Ramos (cell line): ENCODE results near the gene NFYB.
"Not testable (repeated sequence)": the region's sequence is repeated elsewhere in the genome, so short reads cannot be mapped to it uniquely, and the experiment has no call there.

Experiments used
- in situ Hi-C: fragments of 300-500 bp; cut with MboI; formaldehyde crosslinking; loops from one replicate; pipeline ENCODE4 v1.14.3; 2022; ENCODE audit warnings: low sequenced_read_pairs; ENCODE audit not compliant: unreplicated experiment

The NFYB gene

DNA sequence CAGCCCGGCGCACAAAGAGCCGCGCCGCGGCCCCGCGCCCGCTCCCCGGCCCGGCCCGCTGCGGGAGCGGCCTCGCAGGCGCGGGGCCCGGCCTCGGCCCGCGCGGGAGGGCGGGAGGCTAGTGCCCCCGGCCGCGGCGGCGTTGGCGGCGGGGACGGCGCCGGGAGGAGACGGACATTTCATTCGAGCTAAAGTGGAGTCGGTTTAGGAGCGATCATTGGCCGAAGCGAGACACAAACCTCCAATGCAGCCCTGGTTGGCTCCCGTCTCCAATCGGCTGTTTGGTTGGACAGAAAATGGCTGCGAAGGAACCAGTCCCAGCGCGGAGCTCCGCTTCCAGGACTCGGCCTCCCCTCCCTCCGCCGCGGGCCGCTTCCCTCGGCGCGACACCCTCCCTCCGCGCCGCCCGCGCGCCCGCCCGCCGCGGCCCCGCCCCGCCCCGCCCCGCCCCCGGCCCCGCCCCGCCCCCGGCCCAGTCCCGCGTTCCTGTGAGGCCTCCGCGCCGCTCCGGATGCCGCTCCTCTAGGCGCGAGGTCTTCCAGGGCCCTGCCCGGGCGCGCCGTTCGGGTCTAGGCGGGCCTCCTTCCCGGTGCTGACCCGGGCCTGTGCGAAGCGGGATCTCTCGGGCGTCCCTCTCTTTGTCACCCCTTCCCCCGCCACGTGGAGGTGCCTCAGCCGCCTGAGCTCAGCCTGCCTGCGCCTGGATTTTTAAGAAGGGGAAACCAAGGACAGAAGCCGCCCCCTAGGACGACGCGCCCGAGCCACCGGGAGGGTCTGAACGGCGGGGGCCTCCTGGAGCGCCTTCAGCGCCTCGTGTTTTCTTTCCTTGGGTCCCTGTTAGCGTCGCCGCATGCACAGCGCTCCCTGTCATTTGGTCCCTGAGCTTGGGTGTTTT lies at the start of gene NFYB:
TSS of gene NFYB (minus strand) at position 309 of the 895 bp plus-strand sequence. CDS start 2,757 bp downstream, outside the sequence.
- in situ Hi-C loops, result no loop called here

DNA sequence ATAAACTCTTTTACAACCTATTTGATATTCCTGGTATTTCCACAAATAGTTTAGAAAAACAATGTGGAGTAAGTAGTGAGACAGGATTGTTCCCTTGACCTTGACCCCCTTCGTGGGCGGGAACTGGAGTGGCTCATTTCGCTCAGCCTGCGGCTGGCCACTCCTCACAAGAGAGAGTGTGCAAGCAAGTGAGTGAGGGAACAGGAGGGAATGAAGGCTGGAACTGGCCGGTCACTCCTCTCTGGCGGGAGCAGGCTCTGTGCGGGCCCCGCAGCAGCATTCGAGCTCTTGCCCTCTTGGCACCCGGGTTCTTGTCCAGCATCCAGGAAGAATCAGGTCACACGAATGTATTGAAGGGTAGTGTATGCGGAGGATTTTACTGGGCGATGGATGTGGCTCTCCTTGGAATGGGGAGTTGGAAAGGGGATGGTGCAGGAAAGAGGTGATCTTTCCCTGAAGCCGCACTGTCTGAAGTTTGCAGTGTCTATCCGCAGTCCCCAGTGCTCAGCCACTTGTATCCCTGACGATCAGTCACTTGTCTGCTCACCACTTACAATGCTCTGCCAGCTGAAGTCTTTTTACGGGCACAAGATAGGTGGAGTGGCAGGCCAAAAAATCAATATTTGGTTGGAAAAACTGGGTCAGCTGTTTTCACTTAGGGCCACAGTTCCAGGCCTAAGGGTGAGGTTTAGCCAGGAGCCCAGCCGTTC lies 49.6 kb upstream of the NFYB start:
- in situ Hi-C loops, result no loop called here

DNA sequence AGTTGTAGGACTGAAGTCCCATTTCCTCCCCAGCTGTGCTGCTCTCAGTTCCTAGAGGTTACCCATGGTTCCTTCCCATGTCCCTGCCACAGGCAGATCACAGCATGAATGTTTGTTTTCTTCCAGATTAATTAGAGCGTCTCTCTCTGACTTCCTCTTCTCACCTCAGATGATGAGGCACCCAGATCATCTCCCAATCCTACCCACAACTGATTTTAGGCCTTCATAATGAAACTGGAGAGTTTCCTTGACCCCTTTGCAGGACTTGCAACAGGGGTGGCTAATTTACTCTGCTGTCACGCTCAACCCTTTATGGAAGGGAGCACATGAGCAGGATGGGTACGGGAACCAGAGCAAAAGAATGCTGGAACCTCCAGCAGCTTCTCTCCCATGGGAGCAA lies 45.4 kb upstream of the NFYB start:
- in situ Hi-C loops, result no loop called here

DNA sequence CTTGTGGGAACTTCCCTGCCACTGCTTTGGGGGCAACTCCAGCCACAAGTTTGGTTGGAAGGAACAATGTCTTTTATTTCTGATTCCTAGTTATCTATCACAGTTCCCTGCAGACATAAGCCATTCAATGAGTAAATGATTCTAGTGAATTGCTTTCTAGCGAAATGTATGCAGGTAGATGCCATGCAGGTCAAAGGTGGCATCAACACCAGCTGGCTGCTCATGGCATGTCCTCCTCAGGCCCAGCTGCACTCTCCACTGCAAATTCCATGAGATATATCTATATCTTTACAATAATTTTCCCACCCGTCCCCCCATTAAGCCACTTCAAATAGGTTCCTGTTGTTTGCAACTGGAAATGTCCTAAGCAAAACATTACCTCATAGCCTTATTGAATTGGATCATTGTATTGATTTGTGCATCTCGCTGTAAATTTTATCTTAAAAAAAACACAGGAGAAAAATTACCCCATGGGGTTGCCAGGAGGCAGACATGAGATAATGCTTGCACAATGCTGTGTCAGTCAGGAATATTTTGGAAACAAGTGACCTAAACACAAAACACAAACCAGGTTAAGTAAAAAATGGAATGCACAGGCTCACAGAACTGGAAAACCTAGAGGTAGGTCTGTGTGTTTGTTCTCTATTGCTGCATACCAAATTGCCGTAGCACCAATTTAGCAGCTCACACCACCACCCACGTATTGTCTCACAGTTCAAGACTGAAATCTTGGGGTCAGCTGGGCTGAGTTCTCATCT lies 44.8 kb upstream of the NFYB start:
- in situ Hi-C loops, result no loop called here

DNA sequence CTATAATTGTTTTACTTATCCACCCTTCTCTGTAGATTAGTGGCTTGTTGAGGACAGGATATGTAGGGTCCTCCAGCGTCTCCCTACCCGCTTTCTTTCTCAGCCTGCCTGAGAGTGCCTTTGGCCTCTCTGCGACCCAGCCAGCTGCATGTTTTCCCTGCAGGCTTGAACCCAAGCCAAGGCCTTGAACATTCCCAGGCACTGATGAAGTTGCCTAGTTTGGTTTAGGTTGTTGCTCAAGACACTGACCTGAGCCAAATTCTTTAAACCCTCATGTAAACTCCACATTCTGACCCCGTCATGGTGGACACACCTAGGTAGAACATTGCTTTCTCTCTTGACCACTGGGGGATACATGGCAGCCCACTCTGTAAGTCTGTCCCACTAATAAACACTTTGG lies 44.1 kb upstream of the NFYB start:
- in situ Hi-C loops, result no loop called here

DNA sequence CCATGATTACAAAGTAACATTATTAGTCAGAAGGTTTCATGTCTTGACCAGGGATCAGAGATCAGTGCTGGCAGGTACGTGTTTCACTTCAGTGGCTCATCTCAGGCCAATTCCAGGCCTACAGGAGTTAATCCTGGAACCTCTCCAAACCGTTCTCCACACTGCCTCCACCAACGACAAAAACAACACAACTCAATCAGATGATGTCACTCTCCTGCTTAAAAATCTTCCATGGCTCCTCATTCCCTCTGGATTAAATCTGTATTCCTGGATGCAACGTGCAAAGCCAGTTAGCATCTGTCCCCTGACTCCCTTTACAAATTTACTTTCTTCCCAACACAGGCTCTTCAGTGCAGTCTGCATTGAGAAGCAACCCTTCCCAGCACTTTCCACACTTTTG lies 43.3 kb upstream of the NFYB start:
- in situ Hi-C loops, result no loop called here

DNA sequence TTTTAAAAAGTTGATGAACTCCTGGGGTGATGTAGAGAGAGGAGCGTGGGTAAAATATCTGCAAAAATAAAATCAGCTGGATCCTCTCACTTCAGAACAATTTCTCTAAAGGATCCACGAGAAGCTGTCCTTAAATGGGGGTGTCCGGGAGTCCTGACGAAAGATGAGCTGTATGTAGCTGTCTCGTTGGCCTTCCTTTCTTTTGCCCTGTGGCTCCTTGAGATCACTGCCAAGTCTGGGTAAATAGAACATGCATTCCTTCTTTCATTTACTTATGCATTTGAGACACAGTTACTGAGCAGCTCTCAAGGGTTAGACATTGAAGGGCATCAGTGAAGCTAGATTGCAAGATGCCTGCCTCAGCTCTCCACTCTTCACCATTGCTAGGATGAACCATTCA lies 42.4 kb upstream of the NFYB start:
- in situ Hi-C loops, result no loop called here

DNA sequence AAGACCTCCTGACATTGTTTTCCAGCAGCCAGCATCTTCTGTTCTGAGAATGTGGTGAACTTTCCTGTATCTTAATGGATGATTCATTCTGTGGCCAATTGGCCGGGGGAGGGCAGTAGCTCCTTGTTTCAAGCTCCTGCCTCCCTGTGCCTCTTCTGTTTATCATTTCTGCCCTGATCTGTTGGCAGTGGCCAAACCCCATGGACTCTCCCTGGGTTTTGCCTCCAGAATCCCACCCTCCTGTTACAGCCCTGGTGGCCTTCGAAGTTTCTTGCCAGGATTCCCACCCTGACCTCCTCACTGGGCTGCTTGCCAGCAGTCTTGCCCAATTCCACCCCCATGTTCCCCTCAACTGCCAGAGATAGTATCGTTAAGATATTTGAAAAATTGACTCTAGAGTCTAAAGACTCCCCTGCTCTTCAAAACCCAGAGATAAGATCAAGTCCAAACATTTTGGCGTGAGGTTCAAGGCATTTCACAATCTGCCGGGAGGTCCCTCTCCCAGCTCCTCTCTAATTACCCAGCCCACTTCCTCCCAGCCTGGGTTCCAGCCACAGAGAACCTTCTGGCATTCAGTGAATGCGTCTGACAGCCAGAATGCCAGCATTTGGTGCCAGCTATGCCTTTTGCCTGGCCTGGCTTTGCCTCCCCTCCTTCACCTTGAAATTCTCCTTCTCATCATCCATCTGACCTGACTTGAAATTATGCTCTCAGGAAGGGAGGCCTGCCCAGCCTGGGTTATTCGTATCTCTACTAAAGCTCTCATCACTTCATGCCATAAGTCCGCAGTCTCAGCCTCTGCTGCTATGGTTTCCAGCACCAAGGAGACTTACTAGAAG lies 39.9 kb upstream of the NFYB start:
- in situ Hi-C loops, result no loop called here

DNA sequence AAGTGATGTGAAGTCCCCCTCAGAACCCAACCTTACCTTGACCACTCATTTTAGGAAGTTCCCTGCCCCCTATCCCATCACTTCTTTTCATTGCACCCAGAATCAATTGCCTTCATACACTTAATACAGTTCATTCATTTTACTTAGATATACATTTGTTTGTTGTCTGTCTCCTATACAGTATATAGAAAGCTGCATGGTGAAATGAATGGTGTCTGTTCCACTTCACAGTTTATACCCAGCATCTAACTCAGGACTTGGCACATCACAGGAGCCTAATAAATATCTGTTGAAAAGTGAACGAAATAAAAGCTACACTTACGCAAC lies 39.3 kb upstream of the NFYB start:
- in situ Hi-C loops, result no loop called here

DNA sequence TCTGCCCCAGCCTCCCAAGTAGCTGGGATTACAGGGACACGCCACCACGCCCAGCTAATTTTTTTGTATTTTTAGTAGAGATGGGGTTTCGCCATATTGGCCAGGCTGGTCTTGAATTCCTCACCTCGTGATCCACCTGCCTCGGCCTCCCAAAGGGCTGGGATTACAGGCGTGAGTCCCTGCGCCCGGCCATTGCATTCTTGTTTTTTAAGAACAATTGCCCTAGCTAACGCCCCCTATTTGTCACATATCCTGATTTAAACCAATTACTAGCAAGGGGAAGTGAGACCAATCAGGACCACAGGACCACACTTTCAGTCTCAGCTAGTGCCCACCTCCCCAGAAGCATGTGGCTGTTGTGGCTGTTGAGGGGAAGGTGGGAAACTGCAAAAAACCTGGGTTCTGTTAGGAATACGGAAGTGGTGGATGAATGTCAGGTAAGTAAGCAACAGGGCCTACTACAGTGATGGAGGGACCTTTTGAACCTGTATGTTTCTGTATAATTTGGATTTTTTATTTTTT lies 37.8 kb upstream of the NFYB start:
- in situ Hi-C loops, result no loop called here

DNA sequence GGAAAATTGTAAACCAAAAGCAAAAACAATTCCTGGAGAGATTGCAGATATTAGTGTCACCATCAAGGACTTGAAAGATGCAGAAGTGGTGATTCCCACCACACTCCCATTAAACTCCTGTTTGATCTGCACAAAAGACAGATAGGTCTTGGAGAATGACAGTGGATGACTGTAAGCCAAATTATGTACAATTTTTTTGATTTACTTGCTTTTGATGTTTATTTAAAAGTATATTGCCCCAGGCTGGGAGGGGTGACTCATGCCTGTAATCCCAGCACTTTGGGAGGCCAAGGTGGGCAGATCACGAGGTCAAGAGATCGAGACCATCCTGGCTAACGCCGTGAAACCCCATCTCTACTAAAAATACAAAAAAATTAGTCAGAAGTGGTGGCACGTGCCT lies 35.8 kb upstream of the NFYB start:
- in situ Hi-C loops, result not testable (repeated sequence)

DNA sequence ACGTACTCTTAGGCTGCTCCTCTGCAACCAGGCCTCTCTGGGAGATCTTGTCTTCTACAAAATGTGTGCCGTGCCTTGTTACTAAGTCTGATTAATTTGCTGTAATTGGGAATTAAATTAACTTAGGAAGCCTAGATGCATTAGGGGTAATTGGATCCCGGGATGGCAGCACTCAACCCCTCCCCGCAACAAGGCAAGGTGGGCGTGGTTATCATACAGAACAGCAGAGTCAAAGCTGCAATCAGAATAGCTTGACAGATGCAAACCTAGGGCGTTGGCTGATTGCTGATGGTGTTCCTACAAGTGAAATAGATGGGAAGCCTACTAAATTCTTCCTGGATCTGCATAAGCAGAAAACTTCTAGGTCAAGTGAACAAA lies 34.5 kb upstream of the NFYB start:
- in situ Hi-C loops, result no loop called here

DNA sequence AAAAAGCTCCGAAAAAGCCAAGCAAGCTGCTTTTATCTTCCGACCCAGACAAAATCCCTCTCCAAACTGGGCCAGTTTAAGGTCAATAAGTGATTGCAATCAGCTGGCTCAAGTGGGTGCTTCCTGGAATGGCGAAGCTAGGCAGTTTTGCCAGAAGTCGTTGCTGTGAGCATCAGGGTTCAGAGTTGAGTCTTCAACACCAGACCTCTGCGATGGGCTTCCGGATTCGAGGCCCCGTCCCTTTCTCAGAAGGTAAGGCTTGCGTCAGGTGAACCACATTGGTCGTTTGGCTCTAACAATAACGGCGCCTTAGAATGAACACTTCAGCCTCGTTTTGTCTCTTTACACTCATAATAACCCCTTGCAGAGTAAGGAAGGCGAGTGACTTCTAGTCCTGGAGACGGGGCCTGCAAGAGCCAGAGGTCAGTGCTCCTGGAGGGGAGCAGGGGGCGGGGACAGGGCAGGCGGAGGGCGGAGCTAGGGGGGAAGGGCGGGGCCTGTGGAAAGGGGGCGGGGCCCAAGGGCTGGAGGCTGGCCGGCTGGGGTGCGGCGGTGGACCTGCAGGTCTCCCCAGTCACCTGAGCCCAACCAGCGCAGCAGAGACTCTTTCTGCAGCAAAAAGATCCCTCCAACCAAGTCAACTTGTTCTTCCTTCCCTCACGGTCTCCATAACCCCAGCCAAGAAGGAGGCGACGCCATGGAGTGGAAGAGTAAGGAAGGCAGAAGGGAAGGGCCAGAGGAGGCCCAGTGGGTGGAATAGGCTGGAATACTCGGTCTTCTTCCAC lies 34.0 kb upstream of the NFYB start:
- in situ Hi-C loops, result no loop called here

DNA sequence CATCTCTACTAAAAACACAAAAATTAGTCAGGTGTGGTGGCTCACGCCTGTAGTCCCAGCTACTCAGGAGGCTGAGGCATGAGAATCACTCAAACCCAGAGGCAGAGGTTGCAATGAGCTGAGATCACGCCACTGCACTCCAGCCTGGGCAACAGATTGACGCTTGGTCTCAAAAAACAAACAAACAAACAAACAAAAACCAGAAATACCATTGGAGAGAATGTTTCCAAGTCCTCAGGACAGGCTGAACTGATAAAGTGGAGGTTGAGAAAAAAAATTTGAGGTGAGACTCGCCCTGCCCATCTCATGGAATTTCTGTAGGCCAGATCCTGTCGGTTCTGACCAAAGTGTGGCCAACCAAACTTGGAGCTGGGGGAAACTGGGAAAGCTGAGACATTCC lies 30.6 kb upstream of the NFYB start:
- in situ Hi-C loops, result no loop called here

DNA sequence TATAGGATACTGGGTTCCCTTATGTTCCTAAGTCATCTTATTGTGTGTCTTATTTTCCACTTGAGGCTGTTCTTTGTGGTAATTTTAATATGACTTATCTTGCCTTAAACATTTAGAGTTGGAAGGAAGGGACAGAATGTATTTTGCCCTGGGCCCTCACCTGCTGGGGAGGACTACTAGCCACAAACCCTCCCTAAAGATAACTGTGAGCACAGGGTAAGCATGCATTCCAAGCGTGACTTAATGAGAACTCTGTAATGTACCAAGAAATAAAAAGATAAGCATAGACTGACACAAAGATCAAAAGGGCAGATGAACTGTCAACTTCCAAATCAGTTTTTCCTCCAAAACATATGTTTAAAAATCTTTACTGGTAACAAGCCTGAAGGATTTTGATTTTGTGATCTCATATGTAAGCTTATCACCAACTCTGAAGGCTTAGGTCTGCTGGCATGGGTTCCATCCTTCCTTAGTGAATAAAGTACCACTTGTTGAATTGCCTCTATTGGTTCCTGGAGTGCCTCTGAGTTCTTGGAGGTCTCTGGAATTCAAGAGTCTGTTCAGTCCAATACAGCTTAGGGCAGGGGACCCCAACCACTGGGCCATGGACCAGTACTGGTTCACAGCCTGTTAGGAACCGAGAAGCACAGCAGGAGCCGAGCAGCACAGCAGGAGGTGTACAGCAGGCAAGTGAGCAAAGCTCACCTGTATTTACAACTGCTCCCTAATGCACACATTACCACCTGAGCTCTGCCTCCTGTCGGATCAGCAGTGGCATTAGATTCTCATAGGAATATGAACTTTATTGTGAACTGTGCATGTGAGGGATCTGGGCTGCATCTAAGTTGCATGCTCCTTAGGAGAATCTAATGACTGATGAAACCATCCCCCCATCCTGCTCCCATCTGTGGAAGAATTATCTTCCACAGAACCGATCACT lies 29.8 kb upstream of the NFYB start:
- in situ Hi-C loops, result no loop called here

DNA sequence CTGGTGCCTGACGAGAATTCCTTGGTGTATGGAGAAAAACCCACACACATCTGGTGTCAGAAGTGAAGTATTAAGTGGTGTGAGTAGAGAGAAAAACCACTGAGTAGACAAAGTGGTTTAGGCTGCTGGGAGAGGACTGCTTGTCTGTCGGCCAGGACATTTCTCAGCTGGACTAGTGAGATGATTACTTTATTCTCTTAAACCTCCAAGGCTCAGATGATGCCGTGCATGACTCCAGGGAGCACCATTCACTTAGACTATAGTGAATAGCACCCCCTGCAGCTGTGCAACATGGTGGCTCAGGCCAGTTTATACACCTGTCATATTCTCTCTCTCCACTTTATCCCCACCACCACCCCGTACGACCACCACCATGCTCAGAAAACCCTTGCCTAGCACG lies 28.5 kb upstream of the NFYB start:
- in situ Hi-C loops, result no loop called here

DNA sequence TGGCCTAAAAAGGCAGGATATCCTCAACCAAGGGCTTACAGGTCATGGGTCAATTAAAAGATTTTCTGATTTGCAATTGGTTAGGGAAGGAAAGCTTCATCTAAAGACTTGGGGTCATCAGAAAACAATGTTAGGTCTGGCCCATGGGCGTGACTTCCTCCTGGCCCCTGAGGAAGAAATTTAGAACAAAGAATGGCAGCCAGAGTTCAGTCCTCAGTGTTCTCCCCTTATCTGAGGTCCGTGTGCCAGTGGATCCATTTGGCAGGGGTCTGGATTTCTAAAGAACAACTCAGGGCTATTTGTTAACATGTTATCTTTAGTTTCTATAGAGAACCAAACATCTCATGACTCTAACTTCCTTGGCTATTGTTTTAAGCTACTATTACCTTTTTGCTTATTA lies 27.8 kb upstream of the NFYB start:
- in situ Hi-C loops, result no loop called here

DNA sequence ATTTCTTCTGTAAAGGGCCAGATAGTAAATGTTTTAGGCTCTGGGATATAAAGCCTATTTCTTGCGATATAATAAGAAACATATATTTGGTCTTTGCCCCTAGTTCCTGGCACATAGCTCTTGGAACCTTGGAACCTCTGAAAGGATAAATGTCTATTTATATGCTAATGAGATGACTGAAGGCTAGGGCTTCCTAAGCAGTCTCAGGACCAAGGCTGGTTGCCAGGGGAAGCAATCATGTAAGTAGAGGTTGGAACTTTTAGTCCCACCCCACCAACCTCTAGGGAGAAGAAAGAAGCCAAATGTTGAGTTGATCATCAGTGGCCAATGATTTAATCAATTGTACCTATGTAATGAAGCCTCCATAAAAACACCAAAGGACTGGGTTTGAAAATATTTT lies 26.6 kb upstream of the NFYB start:
- in situ Hi-C loops, result no loop called here
